ENCODE measurements around the gene THEM4. TPM values are rescaled to one million over a fixed set of nuclear protein-coding genes. Genes with fewer than 3 reads are reported as not detected.

THEM4 gene
- total and polyA plus RNA-seq, 2 of the 8 experiments (the other 6 are each of a cell fraction or from before 2014, with no cell fraction given) = 9.9 to 11.2 TPM

GRCh38 chr1:151871284-151872030, 37.9 kb downstream of the THEM4 start:
- no peak overlapping the region for H3K14ac ChIP-seq (ENCODE audit: insufficient read length)
- H3K4me2 ChIP-seq (ENCODE audit: insufficient read depth in 1 of 2, low read depth in 2 of 2, low read length in 2 of 2) = no peak overlapping the region
- no peak overlapping the region for H4K91ac ChIP-seq (replicated peaks; ENCODE audit: insufficient read length, low read length)
- no peak overlapping the region for H2BK120ac ChIP-seq (replicated peaks; ENCODE audit: low read depth, low read length)
- no peaks in the 10 kb centered on the region for H3K79me2 ChIP-seq (ENCODE audit: control insufficient read depth in 1 of 2, insufficient read depth in 2 of 2, low read length in 2 of 2)
- POLR2A ChIA-PET (ENCODE audit: partially characterized antibody) = interaction anchor here (1.0 to 1.2 kb wide), 2 partner anchors 10 to 327 kb away, joined by 3 read pairs; no protein-coding TSS in a partner anchor
- FAIRE-seq = no peak
- H2BK12ac ChIP-seq (ENCODE audit: low read depth, low read length) = no peak overlapping the region
- no peak overlapping the region for H3K56ac ChIP-seq (replicated peaks; ENCODE audit: insufficient read length, low read depth, low read length)
- H3K23me2 ChIP-seq (ENCODE audit: low read depth, low read length) = no peaks in the 10 kb centered on the region
- no peaks in the 10 kb centered on the region for H3K27me3 ChIP-seq (replicated peaks in 1 of 4; ENCODE audit: control insufficient read depth in 3 of 4, extremely low read depth in 1 of 4, insufficient read depth in 3 of 4, low read length in 3 of 4)
- 73% methylated on average over 5 of the region's 5 CpGs; no CpG with 5 or more reads in 1 of the 2 experiments for WGBS, 2 experiments (ENCODE audit: extremely low coverage in 1 of 2, insufficient coverage in 1 of 2, insufficient read length in 1 of 2, insufficient replicate concordance in 2 of 2, low coverage in 1 of 2, low lambda C conversion rate in 2 of 2, missing lambda C conversion rate in 1 of 2)
- H2BK20ac ChIP-seq (ENCODE audit: low read length) = no peak overlapping the region
- no peak overlapping the region for H4K8ac ChIP-seq (ENCODE audit: extremely low read depth, insufficient read depth, low read length)
- no peaks in the 10 kb centered on the region for H3K9me3 ChIP-seq (ENCODE audit: insufficient read depth in 2 of 2, low read depth in 1 of 2, low read length in 1 of 2)
- no peak overlapping the region for H3K18ac ChIP-seq (ENCODE audit: extremely low read depth, low read length)
- H3K9ac ChIP-seq (replicated peaks in 1 of 4; ENCODE audit: extremely low read depth in 1 of 4, low read depth in 3 of 4, low read length in 3 of 4) = no peak overlapping the region
- no peak overlapping the region for H3K4me3 ChIP-seq (ENCODE audit: extremely low read depth in 1 of 4, insufficient read depth in 2 of 4, low read depth in 3 of 4, low read length in 4 of 4)
- DNase-seq (ENCODE audit: low read depth in 1 of 2, low spot score in 2 of 2) = no peak
- H2BK5ac ChIP-seq (ENCODE audit: low read depth, low read length) = no peak overlapping the region
- no peaks in the 10 kb centered on the region for H4K20me1 ChIP-seq (replicated peaks in 1 of 2; ENCODE audit: control insufficient read depth in 1 of 2, insufficient read depth in 2 of 2, low read length in 2 of 2)
- H2AFZ ChIP-seq (ENCODE audit: low read length) = no peak overlapping the region
- H2BK15ac ChIP-seq (ENCODE audit: low read length) = no peak overlapping the region
- H4K5ac ChIP-seq (ENCODE audit: insufficient read length, low read depth, low read length) = no peak overlapping the region
- no peak overlapping the region for H3K4ac ChIP-seq (replicated peaks; ENCODE audit: insufficient read length, low read depth, low read length)
- CTCF ChIA-PET (ENCODE audit: partially characterized antibody) = interaction anchor here (0.6 to 1.7 kb wide), 4 partner anchors 12 to 179 kb away, joined by 3 to 4 read pairs (median 3); no protein-coding TSS in a partner anchor
- H3K4me1 ChIP-seq (replicated peaks in 1 of 4; ENCODE audit: control insufficient read depth in 3 of 4, insufficient read depth in 4 of 4, low read length in 3 of 4) = peaks cover 0 to 8% (median 1%) of the 10 kb centered on the region in 4 experiments; a peak in 3 of 7 replicates
- H3K27ac ChIP-seq (ENCODE audit: low read depth, low read length) = no peak overlapping the region
- no peak overlapping the region for H2AK5ac ChIP-seq (ENCODE audit: low read depth, low read length)
- H3K23ac ChIP-seq (ENCODE audit: insufficient read length) = no peak overlapping the region
- H3K79me1 ChIP-seq (ENCODE audit: low read depth, low read length) = no peaks in the 10 kb centered on the region
- H3K36me3 ChIP-seq (ENCODE audit: control insufficient read depth in 2 of 4, insufficient read depth in 4 of 4, low read length in 3 of 4) = no peaks in the 10 kb centered on the region; a peak in 1 of 8 replicates
- TF ChIP-seq SP1 (IDR thresholded peaks at IDR 0.05; ENCODE audit: low read depth, low read length) = no peak
- TF ChIP-seq PHF8 (conservative IDR thresholded peaks at IDR 0.05; ENCODE audit: low read depth, low read length) = no peak
- no peak for TF ChIP-seq CTBP2 (IDR thresholded peaks at IDR 0.05; ENCODE audit: borderline replicate concordance, insufficient read depth, insufficient read length, low read length)
- TF ChIP-seq JUND (IDR thresholded peaks at IDR 0.05; ENCODE audit: low read length) = no peak
- no peak for TF ChIP-seq EGR1 (IDR thresholded peaks at IDR 0.05; ENCODE audit: borderline replicate concordance, low read depth, low read length)
- TF ChIP-seq GABPA (IDR thresholded peaks at IDR 0.05; ENCODE audit: borderline replicate concordance, insufficient read depth, low read length) = no peak
- TF ChIP-seq TAF1 (IDR thresholded peaks at IDR 0.05; ENCODE audit: low read depth, low read length) = no peak
- TF ChIP-seq RNF2 (IDR thresholded peaks at IDR 0.05; ENCODE audit: borderline replicate concordance, low read depth, low read length, missing control alignments, poor library complexity, severe bottlenecking) = no peak
- no peak for TF ChIP-seq ATF2 (IDR thresholded peaks at IDR 0.05; ENCODE audit: low read length)
- TF ChIP-seq SIRT6 (IDR thresholded peaks at IDR 0.05; ENCODE audit: low read length) = no peak
- no peak for TF ChIP-seq SP2 (IDR thresholded peaks at IDR 0.05; ENCODE audit: low read length)
